ENCODE data around the gene WDR33.
"Not testable (repeated sequence)": the region's sequence is repeated elsewhere in the genome, so short reads cannot be mapped to it uniquely, and the experiment has no call there.

- not testable (repeated sequence) for TF ChIP-seq CTCF (IDR thresholded peaks at IDR 0.05; ENCODE audit: borderline replicate concordance, extremely low read depth, low read length, poor library complexity, severe bottlenecking); EZH2 (IDR thresholded peaks at IDR 0.05; ENCODE audit: borderline replicate concordance, low read depth, low read length, severe bottlenecking)
These were observed 1.5 kb upstream of the WDR33 start for GRCh38 chr2:127812441-127812840.

Data from DND-41 (cell line).